ENCODE data around the gene MRPL51.
"Not testable (repeated sequence)": the region's sequence is repeated elsewhere in the genome, so short reads cannot be mapped to it uniquely, and the experiment has no call there.

Gene MRPL51

GRCh38 chr12:6530576-6531260, 37.7 kb upstream of the MRPL51 start:
- DNase-seq = no peak

- DNase-seq = no peak
These were observed 36.3 kb upstream of the MRPL51 start for GRCh38 chr12:6529291-6529737.

- DNase-seq = no peak
These were observed 35.6 kb upstream of the MRPL51 start for GRCh38 chr12:6528539-6529235.

GRCh38 chr12:6527711-6528110, 34.6 kb upstream of the MRPL51 start:
- DNase-seq = no peak

- no peak for DNase-seq
These were observed 33.9 kb upstream of the MRPL51 start for GRCh38 chr12:6526766-6527525.

- DNase-seq = no peak
These were observed 33.1 kb upstream of the MRPL51 start for GRCh38 chr12:6526201-6526600.

- DNase-seq = no peak
These were observed 31.6 kb upstream of the MRPL51 start for GRCh38 chr12:6524648-6525047.

GRCh38 chr12:6523708-6524107, 30.6 kb upstream of the MRPL51 start:
- DNase-seq = no peak

GRCh38 chr12:6522193-6522592, 29.1 kb upstream of the MRPL51 start:
- DNase-seq = no peak

GRCh38 chr12:6520186-6520585, 27.1 kb upstream of the MRPL51 start:
- DNase-seq = no peak

- no peak for DNase-seq
These were observed 15.0 kb upstream of the MRPL51 start for GRCh38 chr12:6508087-6508486.

GRCh38 chr12:6507102-6507998, 14.3 kb upstream of the MRPL51 start:
- DNase-seq = no peak

- DNase-seq = no peak
These were observed 7.4 kb upstream of the MRPL51 start for GRCh38 chr12:6500466-6500865.

GRCh38 chr12:6497291-6497690, 4.2 kb upstream of the MRPL51 start:
- DNase-seq = not testable (repeated sequence)

GRCh38 chr12:6494968-6495367, 1.9 kb upstream of the MRPL51 start:
- DNase-seq = no peak

GRCh38 chr12:6494258-6494743, 1.2 kb upstream of the MRPL51 start:
- no peak for DNase-seq

- peak; percentile 88 for DNase-seq
These were observed 615 bp upstream of the MRPL51 start, which contains the start of gene NCAPD2 for GRCh38 chr12:6493497-6494257. TSS of gene NCAPD2 (plus strand) at chr12:6494102. CDS start at chr12:6495099, 997 bp downstream.

GRCh38 chr12:6490673-6491072, 2.4 kb downstream of the MRPL51 start:
- not testable (repeated sequence) for DNase-seq

GRCh38 chr12:6489449-6489848, 3.6 kb downstream of the MRPL51 start:
- no peak for DNase-seq

- no peak for DNase-seq
These were observed 4.8 kb downstream of the MRPL51 start for GRCh38 chr12:6488240-6488639.

GRCh38 chr12:6478416-6478815, 14.6 kb downstream of the MRPL51 start:
- no peak for DNase-seq
